CD4-positive, alpha-beta memory T cell (primary cell): ENCODE data around the gene FGD3. TPM values are rescaled to one million over a fixed set of nuclear protein-coding genes. Genes with fewer than 3 reads are reported as not detected.

Experiments used
- CTCF ChIA-PET: fragments of 350-600 bp; sonication (Branson Sonifier 250); formaldehyde crosslinking; loops from one replicate; lab custom pipeline; 2021; ENCODE audit warnings: inconsistent platforms; ENCODE audit not compliant: partially characterized antibody; lab: Charles Lee
- POLR2A ChIA-PET: fragments of 350-600 bp; sonication (Branson Sonifier 250); formaldehyde crosslinking; loops from one replicate; lab custom pipeline; 2021; ENCODE audit not compliant: partially characterized antibody; lab: Charles Lee
- DNase-seq, 5 donors: peaks; one replicate each; pipeline versions ENCODE4 v3.0.0 to v3.0.0-alpha.2; 2020 to 2022; ENCODE audit warnings: mixed read lengths in 1 of 5
- H3K27ac ChIP-seq: one replicate; pipeline ENCODE4 v1.7.0; 2013; ENCODE audit warnings: low read depth, low read length
- H3K27me3 ChIP-seq: 2 replicates; pipeline ENCODE4 v1.7.0; 2013; ENCODE audit warnings: mild to moderate bottlenecking, low read length, moderate library complexity; ENCODE audit not compliant: insufficient read depth
- H3K36me3 ChIP-seq: 2 replicates; pipeline ENCODE4 v1.7.0; 2013; ENCODE audit warnings: mild to moderate bottlenecking, low read length, moderate library complexity; ENCODE audit not compliant: insufficient read depth
- H3K4me1 ChIP-seq: 2 replicates; pipeline ENCODE4 v1.7.0; 2013; ENCODE audit warnings: mild to moderate bottlenecking, low read length, moderate library complexity; ENCODE audit not compliant: insufficient read depth
- H3K4me3 ChIP-seq, 2 donors: one replicate each; pipeline ENCODE4 v1.7.0; 2013; ENCODE audit warnings: low read length in 2 of 2, mild to moderate bottlenecking in 1 of 2
- H3K9me3 ChIP-seq, 2 donors: one replicate each; pipeline ENCODE4 v1.7.0; 2013; ENCODE audit warnings: low read length in 2 of 2, control low read depth in 1 of 2; ENCODE audit not compliant: control insufficient read depth in 1 of 2
- H3K27ac Mint-ChIP-seq, 7 donors: one replicate each; pipeline ENCODE4 v1.8.0; 2020 to 2021; ENCODE audit warnings: mixed read lengths in 7 of 7, mild to moderate bottlenecking in 6 of 7, inconsistent platforms in 3 of 7, moderate library complexity in 3 of 7
- H3K27me3 Mint-ChIP-seq, 2 donors: one replicate each; pipeline ENCODE4 v1.8.0; 2020 to 2021; ENCODE audit warnings: mixed read lengths in 2 of 2
- H3K36me3 Mint-ChIP-seq, 2 donors: one replicate each; pipeline ENCODE4 v1.8.0; 2020 to 2021; ENCODE audit warnings: mixed read lengths in 2 of 2, inconsistent platforms in 1 of 2, mild to moderate bottlenecking in 1 of 2
- H3K4me1 Mint-ChIP-seq, 4 donors: one replicate each; pipeline ENCODE4 v1.8.0; 2020 to 2021; ENCODE audit warnings: mixed read lengths in 4 of 4, mild to moderate bottlenecking in 1 of 4
- H3K4me3 Mint-ChIP-seq, 8 donors: one replicate each; pipeline ENCODE4 v1.8.0; 2020 to 2021; ENCODE audit warnings: mixed read lengths in 8 of 8, mild to moderate bottlenecking in 7 of 8, moderate library complexity in 6 of 8, inconsistent platforms in 3 of 8
- H3K9me3 Mint-ChIP-seq, 8 donors: one replicate each; pipeline ENCODE4 v1.8.0; 2020 to 2021; ENCODE audit warnings: mixed read lengths in 8 of 8, mild to moderate bottlenecking in 5 of 8, inconsistent platforms in 3 of 8, moderate library complexity in 1 of 8
- intact Hi-C: fragments of 100-400 bp; cut with micrococcal nuclease; formaldehyde crosslinking; loops from one replicate; pipeline ENCODE4 v1.15.1; 2023
- polyA plus RNA-seq, 2 donors: library from polyadenylated mRNA; unstranded; fragments of 300-500 nt; fragmentation: Illumina TruSeq; gene quantifications; one replicate each; pipeline ENCODE4 v1.2.3, GENCODE V29; 2021
- total RNA-seq, 2 experiments: library from RNA; stranded (reverse); gene quantifications; one replicate each; pipeline ENCODE4 v1.2.3, GENCODE V29; 2021

Gene FGD3
- total and polyA plus RNA-seq, 4 experiments from 2014 or later: 52.7 to 272 (median 201) TPM

DNA sequence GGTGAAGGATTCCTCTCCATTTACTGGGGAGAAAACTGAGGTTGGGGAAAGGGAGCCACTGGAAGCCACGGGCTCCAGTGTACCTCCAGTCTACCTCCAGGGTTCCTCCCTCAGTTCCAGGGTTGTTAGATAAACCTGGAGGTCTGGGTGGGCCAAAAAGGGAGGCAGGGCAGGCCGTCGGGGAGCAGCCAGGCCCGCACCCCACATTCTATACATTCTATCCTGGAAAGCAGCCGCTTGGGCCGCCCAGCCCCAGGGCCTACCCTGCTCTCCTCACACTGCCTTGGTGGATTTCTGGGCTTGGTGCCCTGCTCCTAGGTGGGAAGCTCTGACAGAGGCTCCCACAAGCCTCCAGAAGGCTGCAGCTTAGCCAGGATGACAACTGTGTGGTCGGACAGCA is 93.1 kb downstream of the FGD3 start:
- no peak overlapping the region for H3K4me3 Mint-ChIP-seq
- Histone ChIP-seq H3K27me3 (no peaks in the 10 kb centered on the region), H3K36me3 (peaks cover 9% of the 10 kb centered on the region), H3K9me3 (no peaks in the 10 kb centered on the region), H3K4me3 (no peak overlapping the region), H3K4me1 (peaks cover 58% of the 10 kb centered on the region), H3K27ac (no peak overlapping the region)
- intact Hi-C loops: no loop called here
- peak in 1 of 5 donors; percentile 5 for DNase-seq
- CTCF ChIA-PET: interaction anchor here (1.2 to 1.5 kb wide), 2 partner anchors 12 to 37 kb away, joined by 4 to 6 read pairs; no protein-coding TSS in a partner anchor
- no peaks in the 10 kb centered on the region for H3K27me3 Mint-ChIP-seq
- H3K9me3 Mint-ChIP-seq: peaks cover 0 to 4% (median 0%) of the 10 kb centered on the region in 8 donors
- POLR2A ChIA-PET: interaction anchor here (0.6 to 23.8 kb wide), 9 partner anchors 8 to 86 kb away, joined by 3 to 654 read pairs (median 7); partner anchors contain the start of genes CARD19 and SUSD3
- H3K27ac Mint-ChIP-seq: peak overlapping the region in 5 of 7 donors; percentile 37 to 78 (median 63)
- peaks cover 0 to 12% of the 10 kb centered on the region in 2 donors for H3K36me3 Mint-ChIP-seq
- peaks cover 27 to 72% (median 47%) of the 10 kb centered on the region in 4 donors for H3K4me1 Mint-ChIP-seq

DNA sequence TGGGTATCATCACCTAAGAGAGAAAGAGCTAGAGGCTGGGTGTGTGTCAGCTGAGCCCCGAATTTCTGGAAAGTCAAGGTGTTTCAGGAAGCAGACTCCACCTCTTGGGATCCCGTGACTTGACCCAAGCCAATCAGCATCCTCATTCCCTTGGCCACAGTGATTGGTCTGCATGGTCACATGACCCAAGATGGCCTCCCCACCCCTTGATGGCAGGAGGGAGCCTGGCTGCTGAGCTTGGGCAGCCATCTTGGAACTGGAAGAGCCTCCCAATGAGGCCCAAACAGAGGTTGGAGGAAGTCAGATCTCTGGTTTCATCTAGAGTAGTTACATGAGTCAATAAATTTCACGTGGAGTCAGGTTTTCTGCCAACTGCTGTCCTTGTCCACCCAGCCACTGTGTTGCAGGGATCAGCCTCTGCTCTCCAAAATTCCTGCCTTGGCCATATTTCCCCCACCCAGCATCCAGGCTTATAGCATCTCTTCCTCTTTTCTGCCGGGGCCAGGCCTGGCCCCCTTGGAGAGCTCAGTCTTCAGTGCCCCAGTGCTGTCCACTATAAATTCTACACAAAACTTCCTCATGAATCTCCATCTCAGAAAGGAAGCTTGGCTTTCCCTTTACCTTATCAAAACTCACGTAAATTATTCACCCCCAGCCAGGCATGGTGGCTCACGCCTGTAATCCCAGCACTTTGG is 93.9 kb downstream of the FGD3 start:
- H3K27ac Mint-ChIP-seq: peak overlapping the region; percentile 41 to 78 (median 74)
- intact Hi-C loops: no loop called here
- POLR2A ChIA-PET: interaction anchor here (0.6 to 23.8 kb wide), 10 partner anchors 9 to 87 kb away, joined by 3 to 654 read pairs (median 6); partner anchors contain the start of genes CARD19 and SUSD3
- CTCF ChIA-PET: interaction anchor here (1.2 to 1.6 kb wide), 4 partner anchors 13 to 68 kb away, joined by 3 to 6 read pairs (median 4); no protein-coding TSS in a partner anchor
- H3K27me3 Mint-ChIP-seq: no peaks in the 10 kb centered on the region
- DNase-seq: peak in 1 of 5 donors; percentile 15
- Histone ChIP-seq H3K4me1 (peaks cover 51% of the 10 kb centered on the region), H3K27ac (no peak overlapping the region), H3K27me3 (no peaks in the 10 kb centered on the region), H3K9me3 (no peaks in the 10 kb centered on the region), H3K4me3 (no peak overlapping the region), H3K36me3 (peaks cover under 1% of the 10 kb centered on the region)
- peaks cover 27 to 64% (median 44%) of the 10 kb centered on the region in 4 donors for H3K4me1 Mint-ChIP-seq
- peaks cover 0 to 4% (median 0%) of the 10 kb centered on the region in 8 donors for H3K9me3 Mint-ChIP-seq
- peaks cover 0 to 5% of the 10 kb centered on the region in 2 donors for H3K36me3 Mint-ChIP-seq
- peak overlapping the region in 3 of 8 donors; percentile 8 to 31 (median 24) for H3K4me3 Mint-ChIP-seq

DNA sequence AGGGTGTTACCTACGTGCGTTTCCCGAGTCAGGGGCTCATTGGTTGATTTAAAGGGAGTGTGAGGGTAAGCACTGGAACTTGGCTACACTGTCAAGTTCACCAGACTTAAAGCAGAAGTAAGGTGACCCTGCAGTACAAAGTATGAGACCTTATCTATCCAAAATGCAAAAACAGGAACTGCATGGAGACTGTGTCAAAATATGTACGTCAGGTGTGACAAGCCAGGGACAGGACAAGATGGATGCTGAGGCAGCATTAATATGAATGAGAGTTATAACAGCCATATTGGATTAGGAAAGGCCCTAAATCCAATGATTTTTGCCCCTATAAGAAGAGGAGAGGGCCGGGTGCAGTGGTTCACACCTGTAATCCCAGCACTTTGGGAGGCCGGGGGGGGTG is 95.8 kb downstream of the FGD3 start:
- H3K36me3 ChIP-seq: no peaks in the 10 kb centered on the region
- no peaks in the 10 kb centered on the region for H3K9me3 ChIP-seq
- no peak overlapping the region for H3K4me3 ChIP-seq
- H3K36me3 Mint-ChIP-seq: no peaks in the 10 kb centered on the region
- no peak overlapping the region for H3K27ac ChIP-seq
- H3K27me3 ChIP-seq: no peaks in the 10 kb centered on the region
- H3K9me3 Mint-ChIP-seq: peaks cover 0 to 4% (median 0%) of the 10 kb centered on the region in 8 donors
- peak overlapping the region in 5 of 7 donors; percentile 42 to 90 (median 51) for H3K27ac Mint-ChIP-seq
- peak in 1 of 5 donors; percentile 4 for DNase-seq
- intact Hi-C loops: no loop called here
- POLR2A ChIA-PET: interaction anchor here (1.7 to 23.8 kb wide), 3 partner anchors 14 to 24 kb away, joined by 6 to 654 read pairs (median 322); partner anchors contain the start of gene SUSD3
- H3K27me3 Mint-ChIP-seq: no peaks in the 10 kb centered on the region
- peaks cover 22 to 58% (median 35%) of the 10 kb centered on the region in 4 donors for H3K4me1 Mint-ChIP-seq
- peak overlapping the region in 2 of 8 donors; percentile 26 to 43 for H3K4me3 Mint-ChIP-seq
- CTCF ChIA-PET: no interaction called here
- peaks cover 32% of the 10 kb centered on the region for H3K4me1 ChIP-seq

DNA sequence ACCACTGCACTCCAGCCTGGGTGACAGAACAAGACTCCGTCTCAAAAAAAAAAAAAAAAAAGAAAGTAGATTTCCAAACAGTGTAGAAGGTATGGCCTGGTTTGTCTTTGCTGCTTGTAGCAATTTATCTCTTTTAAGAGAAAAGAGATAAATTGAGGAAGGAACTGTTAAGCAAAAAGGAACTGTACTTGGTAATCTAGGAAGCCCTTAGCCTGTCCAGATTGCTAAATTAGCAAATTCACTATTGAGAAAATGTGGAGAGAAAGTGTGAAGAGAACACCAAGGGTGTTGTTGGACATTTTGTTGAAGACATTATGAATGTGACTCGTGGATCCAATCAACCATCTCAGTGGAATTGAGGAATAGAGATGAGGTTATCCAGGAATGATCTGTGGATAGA is 98.2 kb downstream of the FGD3 start:
- Mint-ChIP-seq H3K4me3 (no peak overlapping the region), H3K27ac (peak overlapping the region in 2 of 7 donors; percentile 24 to 41), H3K27me3 (no peaks in the 10 kb centered on the region), H3K9me3 (peaks cover 0 to 4% (median 0%) of the 10 kb centered on the region in 8 donors), H3K36me3 (no peaks in the 10 kb centered on the region), H3K4me1 (peaks cover 24 to 54% (median 26%) of the 10 kb centered on the region in 4 donors)
- Histone ChIP-seq H3K27ac (no peak overlapping the region), H3K4me1 (peaks cover 29% of the 10 kb centered on the region), H3K9me3 (no peaks in the 10 kb centered on the region), H3K36me3 (no peaks in the 10 kb centered on the region), H3K27me3 (no peaks in the 10 kb centered on the region), H3K4me3 (no peak overlapping the region)
- DNase-seq: no peak
- intact Hi-C loops: no loop called here
- CTCF ChIA-PET: no interaction called here
- POLR2A ChIA-PET: interaction anchor here (0.6 to 23.8 kb wide), 2 partner anchors 26 to 540 kb away, joined by 5 to 322 read pairs; no protein-coding TSS in a partner anchor

DNA sequence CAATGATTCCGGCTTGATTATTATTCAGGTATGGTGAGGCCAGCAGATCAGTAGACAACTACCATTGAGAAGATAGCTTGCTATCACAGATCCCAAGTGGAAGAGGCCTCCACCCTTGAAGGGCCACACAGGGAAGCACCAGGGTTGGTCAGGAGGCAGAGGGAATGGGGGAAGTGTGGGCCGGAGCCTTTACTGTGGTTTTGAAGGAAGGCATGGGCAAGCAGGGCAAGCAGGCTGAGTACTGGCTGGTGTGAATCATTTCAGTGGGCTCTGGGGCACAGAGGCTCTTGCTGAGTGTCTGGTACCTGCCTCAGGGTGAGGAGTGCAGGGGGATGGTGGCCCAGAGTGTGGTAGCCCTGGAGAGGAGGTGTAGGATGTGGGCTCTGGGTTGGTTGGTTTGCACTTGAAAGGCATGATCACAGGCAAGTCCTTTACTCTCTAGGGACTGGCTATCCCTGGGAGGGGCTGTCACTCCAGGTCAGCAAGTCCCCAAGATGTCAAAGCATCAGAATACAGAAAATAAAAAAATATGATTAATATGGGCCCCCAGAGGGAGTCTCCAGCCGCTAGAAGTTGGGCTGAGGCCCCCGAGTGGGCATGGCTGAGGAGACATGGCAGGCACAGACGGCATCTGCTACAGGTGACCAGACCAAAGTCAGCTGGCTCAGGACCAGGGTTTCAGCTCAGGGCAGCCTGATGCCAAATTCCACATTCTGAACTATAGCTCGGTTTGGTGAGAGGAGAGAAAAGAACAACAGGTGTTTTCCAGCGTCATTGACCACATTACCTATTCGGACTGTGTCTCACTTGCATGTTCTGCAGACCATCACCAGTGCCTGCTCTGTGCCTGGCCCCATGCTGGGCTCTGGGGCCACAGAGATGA is 101.5 kb downstream of the FGD3 start:
- Mint-ChIP-seq H3K36me3 (no peaks in the 10 kb centered on the region), H3K9me3 (no peaks in the 10 kb centered on the region), H3K27ac (peak overlapping the region in 2 of 7 donors; percentile 51 to 52), H3K27me3 (no peaks in the 10 kb centered on the region), H3K4me3 (peak overlapping the region in 2 of 8 donors; percentile 27 to 35), H3K4me1 (peaks cover 8 to 34% (median 10%) of the 10 kb centered on the region in 4 donors)
- no peaks in the 10 kb centered on the region for H3K9me3 ChIP-seq
- no peaks in the 10 kb centered on the region for H3K36me3 ChIP-seq
- DNase-seq: peak in 1 of 5 donors; percentile 32
- H3K27me3 ChIP-seq: no peaks in the 10 kb centered on the region
- intact Hi-C loops: no loop called here
- ChIA-PET POLR2A (interaction anchor here (0.6 to 23.2 kb wide), 4 partner anchors 12 to 29 kb away, joined by 4 to 654 read pairs (median 14); no protein-coding TSS in a partner anchor), CTCF (no interaction called here)
- no peak overlapping the region for H3K4me3 ChIP-seq
- H3K27ac ChIP-seq: no peak overlapping the region
- H3K4me1 ChIP-seq: peaks cover 11% of the 10 kb centered on the region

DNA sequence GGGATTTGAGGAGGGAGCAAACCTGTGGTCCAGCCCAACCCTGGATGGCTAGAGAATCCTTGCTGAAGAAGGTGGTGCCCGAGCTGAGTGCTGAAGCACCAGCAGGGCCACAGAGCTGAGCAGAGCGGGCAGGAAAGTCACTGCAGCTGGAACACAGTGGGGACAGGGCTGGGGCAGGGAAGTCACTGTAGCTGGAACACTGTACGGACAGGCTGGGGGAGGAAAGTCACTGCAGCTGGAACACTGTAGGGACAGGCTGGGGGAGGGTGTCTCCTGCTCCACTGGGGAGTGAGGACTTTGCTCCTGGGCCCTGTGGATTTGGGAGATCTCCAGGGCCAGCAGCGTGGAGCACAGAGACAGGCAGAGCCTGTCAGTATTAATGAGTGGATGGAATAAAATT is 102.2 kb downstream of the FGD3 start:
- Mint-ChIP-seq H3K27ac (peak overlapping the region in 3 of 7 donors; percentile 35 to 58 (median 51)), H3K36me3 (no peaks in the 10 kb centered on the region), H3K4me3 (no peak overlapping the region), H3K4me1 (peaks cover 7 to 34% (median 9%) of the 10 kb centered on the region in 4 donors), H3K27me3 (no peaks in the 10 kb centered on the region), H3K9me3 (no peaks in the 10 kb centered on the region)
- peaks cover 11% of the 10 kb centered on the region for H3K4me1 ChIP-seq
- H3K27me3 ChIP-seq: no peaks in the 10 kb centered on the region
- no peak for DNase-seq
- H3K27ac ChIP-seq: no peak overlapping the region
- H3K36me3 ChIP-seq: no peaks in the 10 kb centered on the region
- ChIA-PET CTCF (interaction anchor here (1.3 kb wide), 1 partner anchor 94 kb away, joined by 3 read pairs; no protein-coding TSS in a partner anchor), POLR2A (interaction anchor here (5.1 to 23.2 kb wide), 2 partner anchors 15 to 17 kb away, joined by 21 to 654 read pairs; no protein-coding TSS in a partner anchor)
- intact Hi-C loops: no loop called here
- no peak overlapping the region for H3K4me3 ChIP-seq
- no peaks in the 10 kb centered on the region for H3K9me3 ChIP-seq
